Kidney (tissue), 14 donors: ENCODE measurements around the gene TACC3. TPM values are rescaled to one million over a fixed set of nuclear protein-coding genes. Genes with fewer than 3 reads are reported as not detected.

Source experiments
- DNase-seq, 5 donors: peaks; one replicate each; pipeline ENCODE4 v3.0.0-alpha.2; 2013 to 2020
- FAIRE-seq: peaks from 2 replicates; lab custom pipeline; 2012; peaks lifted over from hg19 to GRCh38; lab: Jason Lieb, UNC
- H3K27ac ChIP-seq, 2 donors: one replicate each; pipeline ENCODE4 v1.7.0; 2013; ENCODE audit warnings: low read depth in 2 of 2, low read length in 2 of 2, inconsistent platforms in 1 of 2
- H3K27me3 ChIP-seq: one replicate; pipeline ENCODE4 v1.7.1; 2013; ENCODE audit warnings: low read length, inconsistent platforms; ENCODE audit not compliant: control insufficient read depth, insufficient read depth
- H3K36me3 ChIP-seq, 3 donors: one replicate each; pipeline versions ENCODE4 v1.7.0 to v1.7.1; 2013; ENCODE audit warnings: low read length in 3 of 3, control low read depth in 1 of 3, inconsistent platforms in 1 of 3; ENCODE audit not compliant: insufficient read depth in 3 of 3, control insufficient read depth in 2 of 3
- H3K4me1 ChIP-seq, 3 donors: one replicate each; pipeline versions ENCODE4 v1.7.0 to v1.7.1; 2013; ENCODE audit warnings: low read length in 3 of 3, inconsistent platforms in 1 of 3, low read depth in 1 of 3; ENCODE audit not compliant: control insufficient read depth in 2 of 3, insufficient read depth in 2 of 3
- H3K4me3 ChIP-seq, 3 donors: one replicate each; pipeline versions ENCODE4 v1.7.0 to v1.8.1; 2013; ENCODE audit warnings: low read length in 3 of 3, control low read depth in 1 of 3, inconsistent platforms in 1 of 3
- H3K9ac ChIP-seq, 3 donors: one replicate each; pipeline versions ENCODE4 v1.7.0 to v1.7.1; 2013; ENCODE audit warnings: low read length in 3 of 3, control low read depth in 1 of 3, inconsistent platforms in 1 of 3
- H3K9me3 ChIP-seq, 3 donors: one replicate each; pipeline versions ENCODE4 v1.7.0 to v1.7.1; 2013; ENCODE audit warnings: low read length in 3 of 3, control low read depth in 1 of 3, inconsistent platforms in 1 of 3; ENCODE audit not compliant: control insufficient read depth in 2 of 3, insufficient read depth in 1 of 3
- CTCF ChIP-seq: IDR thresholded peaks from 3 replicates; pipeline ENCODE4 v1.5.1; 2012; ENCODE audit warnings: mild to moderate bottlenecking, moderate library complexity, borderline replicate concordance; ENCODE audit not compliant: insufficient read depth; ENCODE audit errors: extremely low read depth
- intact Hi-C: fragments of 100-400 bp; cut with DNase I; formaldehyde crosslinking; loops from one replicate; pipeline ENCODE4 v1.11.1; 2022
- polyA plus RNA-seq: library from polyadenylated mRNA; stranded (reverse); fragments of 350-450 nt; fragmentation: Illumina TruSeq; extraction: RNeasy Lipid Tissue Mini Kit (QIAGEN cat#74804); gene quantifications from one replicate; pipeline ENCODE4 v1.2.3, GENCODE V29; 2014; ENCODE audit warnings: low read depth, low replicate concordance; ENCODE audit not compliant: insufficient read depth
- total RNA-seq: library from RNA; stranded (reverse); fragmentation: NEBNext Ultra II Directional; extraction: Animal tissue kit (Norgen Biotek cat#: 25700); gene quantifications from one replicate; pipeline ENCODE4 v1.2.1, GENCODE V29; 2021
- donor health status: control.
- donor health status: control.
- donor health status: control.
- donor health status: control.
- donor health status: control.
- donor health status: DM: yes; HTN: yes; CAD: no.
- donor health status: Normal renal cell carcinoma (clear cell type).

The TACC3 gene
- total and polyA plus RNA-seq, 2 donors from 2014 or later: 4.9 to 12.2 TPM

- Histone ChIP-seq H3K9ac (no peak overlapping the region), H3K4me1 (peaks cover 0 to 4% (median 0%) of the 10 kb centered on the region in 3 donors), H3K27ac (no peak overlapping the region), H3K4me3 (no peak overlapping the region), H3K27me3 (no peaks in the 10 kb centered on the region), H3K36me3 (no peaks in the 10 kb centered on the region), H3K9me3 (no peaks in the 10 kb centered on the region)
- intact Hi-C loops: loop anchor here (5.0 kb wide), 1 partner anchor 145 kb away; no protein-coding TSS in a partner anchor
- no peak for DNase-seq
- TF ChIP-seq CTCF: no peak
- FAIRE-seq: no peak
Observed at GRCh38 chr4:1747603-1747967, 26.3 kb downstream of the TACC3 start.

- H3K4me1 ChIP-seq: peaks cover 0 to 4% (median 0%) of the 10 kb centered on the region in 3 donors
- H3K4me3 ChIP-seq: no peak overlapping the region
- no peaks in the 10 kb centered on the region for H3K36me3 ChIP-seq
- intact Hi-C loops: loop anchor here (5.0 kb wide), 1 partner anchor 144 kb away; no protein-coding TSS in a partner anchor
- H3K9me3 ChIP-seq: no peaks in the 10 kb centered on the region
- peak; percentile 72 for TF ChIP-seq CTCF
- DNase-seq (peak; percentile 84 to 92 (median 88)), FAIRE-seq (no peak)
- H3K27ac ChIP-seq: no peak overlapping the region
- H3K9ac ChIP-seq: no peak overlapping the region
- no peaks in the 10 kb centered on the region for H3K27me3 ChIP-seq
Observed at GRCh38 chr4:1748465-1748995, 27.2 kb downstream of the TACC3 start.

- FAIRE-seq (no peak), DNase-seq (no peak)
- Histone ChIP-seq H3K9ac (no peak overlapping the region), H3K9me3 (no peaks in the 10 kb centered on the region), H3K27me3 (no peaks in the 10 kb centered on the region), H3K27ac (no peak overlapping the region), H3K4me3 (no peak overlapping the region), H3K4me1 (peaks cover 0 to 4% (median 0%) of the 10 kb centered on the region in 3 donors), H3K36me3 (no peaks in the 10 kb centered on the region)
- no peak for TF ChIP-seq CTCF
- intact Hi-C loops: loop anchor here (5.0 kb wide), 1 partner anchor 143 kb away; no protein-coding TSS in a partner anchor
Observed at GRCh38 chr4:1749370-1749769, 28.0 kb downstream of the TACC3 start.

- intact Hi-C loops: loop anchor here (5.0 kb wide), 1 partner anchor 142 kb away; no protein-coding TSS in a partner anchor
- Histone ChIP-seq H3K9ac (no peak overlapping the region), H3K4me1 (peaks cover 0 to 4% (median 0%) of the 10 kb centered on the region in 3 donors), H3K36me3 (no peaks in the 10 kb centered on the region), H3K4me3 (no peak overlapping the region), H3K27me3 (no peaks in the 10 kb centered on the region), H3K9me3 (no peaks in the 10 kb centered on the region), H3K27ac (no peak overlapping the region)
- no peak for FAIRE-seq
- TF ChIP-seq CTCF: no peak
- no peak for DNase-seq
Observed at GRCh38 chr4:1749826-1750225, 28.5 kb downstream of the TACC3 start.
